ENCODE measurements around the gene CHEK1. TPM values are rescaled to one million over a fixed set of nuclear protein-coding genes. Genes with fewer than 3 reads are reported as not detected.

CHEK1 gene
- total RNA-seq, 1 donor from 2014 or later = 23.1 TPM

DNA sequence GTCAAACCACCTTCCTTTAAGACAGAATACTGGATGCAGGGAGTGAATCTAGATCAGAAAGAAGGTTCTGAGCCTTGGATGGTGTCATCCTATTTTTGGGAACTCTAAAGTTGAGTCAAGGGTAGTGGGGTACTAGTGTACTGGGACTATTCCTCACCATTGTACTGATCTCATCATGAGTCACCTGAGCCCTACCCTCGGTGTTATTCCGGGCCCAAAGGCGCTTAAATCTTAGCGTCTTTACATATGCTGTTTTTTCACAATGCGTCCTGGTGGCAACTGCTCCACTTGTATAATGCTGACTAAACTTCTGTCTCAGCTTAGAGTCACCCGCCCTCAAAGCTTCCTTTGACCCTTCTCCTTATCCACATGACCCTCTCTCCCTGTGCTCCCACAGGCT is 95.8 kb downstream of the CHEK1 start:
- Mint-ChIP-seq H3K27ac (ENCODE audit: unreplicated experiment) (no peak overlapping the region), H3K36me3 (ENCODE audit: unreplicated experiment) (no peaks in the 10 kb centered on the region), H3K9me3 (ENCODE audit: unreplicated experiment) (no peaks in the 10 kb centered on the region), H3K27me3 (ENCODE audit: unreplicated experiment) (no peaks in the 10 kb centered on the region), H3K4me1 (ENCODE audit: low read depth, unreplicated experiment) (no peaks in the 10 kb centered on the region), H3K4me3 (ENCODE audit: unreplicated experiment) (no peak overlapping the region)
- TF ChIP-seq, protein P1, sequence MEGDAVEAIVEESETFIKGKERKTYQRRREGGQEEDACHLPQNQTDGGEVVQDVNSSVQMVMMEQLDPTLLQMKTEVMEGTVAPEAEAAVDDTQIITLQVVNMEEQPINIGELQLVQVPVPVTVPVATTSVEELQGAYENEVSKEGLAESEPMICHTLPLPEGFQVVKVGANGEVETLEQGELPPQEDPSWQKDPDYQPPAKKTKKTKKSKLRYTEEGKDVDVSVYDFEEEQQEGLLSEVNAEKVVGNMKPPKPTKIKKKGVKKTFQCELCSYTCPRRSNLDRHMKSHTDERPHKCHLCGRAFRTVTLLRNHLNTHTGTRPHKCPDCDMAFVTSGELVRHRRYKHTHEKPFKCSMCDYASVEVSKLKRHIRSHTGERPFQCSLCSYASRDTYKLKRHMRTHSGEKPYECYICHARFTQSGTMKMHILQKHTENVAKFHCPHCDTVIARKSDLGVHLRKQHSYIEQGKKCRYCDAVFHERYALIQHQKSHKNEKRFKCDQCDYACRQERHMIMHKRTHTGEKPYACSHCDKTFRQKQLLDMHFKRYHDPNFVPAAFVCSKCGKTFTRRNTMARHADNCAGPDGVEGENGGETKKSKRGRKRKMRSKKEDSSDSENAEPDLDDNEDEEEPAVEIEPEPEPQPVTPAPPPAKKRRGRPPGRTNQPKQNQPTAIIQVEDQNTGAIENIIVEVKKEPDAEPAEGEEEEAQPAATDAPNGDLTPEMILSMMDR (IDR thresholded peaks at IDR 0.05; ENCODE audit: partially characterized antibody, unreplicated experiment) = no peak
- no peak for DNase-seq

DNA sequence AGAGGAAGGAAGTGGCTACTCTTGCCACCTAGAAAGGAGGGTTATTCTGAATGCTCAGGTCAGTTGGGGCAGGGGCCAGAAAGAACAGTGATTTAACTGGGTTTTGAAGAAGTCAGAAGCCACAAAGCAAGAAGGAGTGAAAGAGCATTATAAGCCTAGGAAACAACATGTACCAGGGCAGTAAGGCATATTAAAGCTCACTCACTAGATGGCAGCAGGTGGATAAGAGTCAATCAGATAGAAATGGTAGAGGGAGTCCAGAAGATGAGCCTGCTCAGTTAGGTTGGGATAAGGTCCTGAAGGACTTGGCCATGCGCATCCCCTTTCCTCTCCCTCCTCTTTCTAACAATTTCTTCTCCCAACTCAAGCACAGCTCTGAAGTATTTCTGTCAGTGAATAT is 99.2 kb downstream of the CHEK1 start:
- TF ChIP-seq, protein P1 (IDR thresholded peaks at IDR 0.05; ENCODE audit: partially characterized antibody, unreplicated experiment) = no peak
- no peak for DNase-seq
- Mint-ChIP-seq H3K4me3 (ENCODE audit: unreplicated experiment) (no peak overlapping the region), H3K9me3 (ENCODE audit: unreplicated experiment) (no peaks in the 10 kb centered on the region), H3K27ac (ENCODE audit: unreplicated experiment) (no peak overlapping the region), H3K36me3 (ENCODE audit: unreplicated experiment) (no peaks in the 10 kb centered on the region), H3K27me3 (ENCODE audit: unreplicated experiment) (no peaks in the 10 kb centered on the region), H3K4me1 (ENCODE audit: low read depth, unreplicated experiment) (no peaks in the 10 kb centered on the region)

Other genes with a start within 250 kb of the CHEK1 start
- 10.3 TPM for gene FEZ1, start 128.9 kb upstream of the CHEK1 start, total RNA-seq (ENCODE audit: unreplicated experiment)
- 63.3 TPM for gene EI24, start 55.7 kb upstream of the CHEK1 start, total RNA-seq (ENCODE audit: unreplicated experiment)
- 68.0 TPM for gene STT3A, start 32.3 kb upstream of the CHEK1 start, total RNA-seq (ENCODE audit: unreplicated experiment)
- gene ACRV1, start 55.7 kb downstream of the CHEK1 start, total RNA-seq (ENCODE audit: unreplicated experiment) = not detected
- not detected for gene PATE1, start 121.1 kb downstream of the CHEK1 start, total RNA-seq (ENCODE audit: unreplicated experiment)
- gene PATE2, start 153.7 kb downstream of the CHEK1 start, total RNA-seq (ENCODE audit: unreplicated experiment) = not detected
- gene PATE3, start 163.0 kb downstream of the CHEK1 start, total RNA-seq (ENCODE audit: unreplicated experiment) = not detected
- gene PATE4, start 208.2 kb downstream of the CHEK1 start, total RNA-seq (ENCODE audit: unreplicated experiment) = not detected